Activated CD4-positive, alpha-beta T cell treated with anti-CD3 and anti-CD28 coated beads, Interleukin-10, Interleukin-2, amounts not matched to agents 100 ng/mL and 50 ng/mL, durations not matched to agents 16 hours and 8 hours (primary cell): ENCODE measurements around the gene TMPRSS11B.
"Not testable (repeated sequence)": the region's sequence is repeated elsewhere in the genome, so short reads cannot be mapped to it uniquely, and the experiment has no call there.

Experiments
- DNase-seq: peaks from one replicate; pipeline ENCODE4 v3.0.0-alpha.2; 2020

TMPRSS11B gene, protein sequence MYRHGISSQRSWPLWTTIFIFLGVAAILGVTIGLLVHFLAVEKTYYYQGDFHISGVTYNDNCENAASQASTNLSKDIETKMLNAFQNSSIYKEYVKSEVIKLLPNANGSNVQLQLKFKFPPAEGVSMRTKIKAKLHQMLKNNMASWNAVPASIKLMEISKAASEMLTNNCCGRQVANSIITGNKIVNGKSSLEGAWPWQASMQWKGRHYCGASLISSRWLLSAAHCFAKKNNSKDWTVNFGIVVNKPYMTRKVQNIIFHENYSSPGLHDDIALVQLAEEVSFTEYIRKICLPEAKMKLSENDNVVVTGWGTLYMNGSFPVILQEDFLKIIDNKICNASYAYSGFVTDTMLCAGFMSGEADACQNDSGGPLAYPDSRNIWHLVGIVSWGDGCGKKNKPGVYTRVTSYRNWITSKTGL

DNA sequence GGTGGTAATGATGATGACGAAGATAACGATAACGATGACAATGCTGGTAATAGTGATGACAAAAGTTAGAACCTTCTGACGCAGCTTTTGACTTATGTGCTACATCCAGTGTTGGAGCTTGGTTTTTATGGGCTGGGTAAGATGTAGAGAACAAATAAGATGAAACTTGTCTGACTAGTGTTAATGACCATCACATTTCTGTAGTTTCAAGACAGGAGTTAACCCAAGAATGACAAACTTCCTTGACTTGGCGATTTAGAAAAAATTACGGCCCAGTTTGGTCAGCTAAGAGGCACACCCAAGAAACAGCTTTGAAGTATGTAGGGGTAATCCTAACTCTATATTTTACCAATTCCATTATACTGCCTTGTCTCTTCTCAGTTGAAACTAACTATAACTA, at the start of gene TMPRSS11B:
TMPRSS11B (minus strand) TSS at position 101 of the 400 bp plus-strand sequence. CDS start 136 bp downstream, outside the sequence.
- DNase-seq: no peak

DNA sequence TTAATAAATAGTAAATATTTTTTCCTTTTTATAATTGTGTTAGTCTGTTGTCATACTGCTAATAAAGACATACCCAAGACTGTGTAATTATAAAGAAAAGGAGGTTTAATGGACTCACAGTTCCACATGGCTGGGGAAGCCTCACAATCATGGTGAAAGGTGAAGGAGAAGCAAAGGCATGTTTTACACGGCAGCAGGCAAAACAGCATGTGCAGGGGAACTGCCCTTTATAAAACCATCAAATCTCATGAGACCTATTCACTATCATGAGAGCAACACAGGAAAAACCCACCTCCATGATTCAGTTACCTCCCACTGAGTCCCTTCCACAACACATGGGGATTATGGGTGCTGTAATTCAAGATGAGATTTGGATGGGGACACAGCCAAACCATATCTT, 45.8 kb upstream of the TMPRSS11B start:
- DNase-seq: no peak

DNA sequence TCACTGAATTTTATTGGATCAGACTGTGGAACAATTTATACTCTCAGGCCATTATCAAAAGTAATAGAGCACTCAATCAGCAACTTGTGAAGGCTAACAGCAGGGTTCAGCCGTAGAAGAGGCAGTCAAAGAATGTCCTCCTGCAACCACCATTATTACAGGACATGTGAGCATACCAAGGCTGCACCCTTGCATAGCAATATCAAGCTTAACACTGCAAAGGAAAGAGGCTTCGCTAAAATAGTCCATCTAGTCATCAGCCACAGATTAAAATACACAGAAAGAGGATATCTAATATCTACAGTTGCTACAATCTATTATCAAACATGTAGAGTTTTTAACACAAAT, 42.9 kb upstream of the TMPRSS11B start:
- no peak for DNase-seq

DNA sequence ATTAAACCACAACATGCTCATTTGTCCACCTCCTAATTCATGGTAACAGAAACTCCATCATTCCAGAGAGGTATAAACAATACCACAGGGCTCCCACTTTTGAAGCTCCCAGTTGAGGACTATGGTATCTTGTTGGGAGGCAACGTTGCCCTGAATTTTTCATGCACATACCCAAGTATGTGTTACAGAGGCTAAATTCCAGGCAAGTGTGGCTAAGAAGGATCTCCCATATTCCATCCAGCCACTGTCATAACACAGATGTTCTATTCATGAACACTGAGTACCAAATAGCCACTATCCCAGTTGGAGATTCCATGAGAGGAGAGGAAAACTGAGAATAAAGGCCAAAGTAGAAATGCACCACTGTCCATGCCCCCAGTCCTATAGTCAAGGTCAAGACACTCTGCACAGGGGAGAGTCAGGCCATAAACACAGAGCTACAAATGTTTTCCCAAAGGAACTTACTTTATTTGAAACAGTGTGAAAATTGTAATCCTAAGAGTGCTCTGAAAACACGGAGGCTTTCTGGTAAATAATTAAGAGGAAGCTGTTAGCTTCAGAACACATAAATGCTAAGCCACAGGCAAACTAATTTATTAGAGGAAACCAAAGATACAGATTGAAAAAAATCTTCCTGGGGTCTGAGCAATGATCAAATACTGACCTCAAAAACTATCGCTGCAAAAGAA, 42.4 kb upstream of the TMPRSS11B start:
- no peak for DNase-seq

DNA sequence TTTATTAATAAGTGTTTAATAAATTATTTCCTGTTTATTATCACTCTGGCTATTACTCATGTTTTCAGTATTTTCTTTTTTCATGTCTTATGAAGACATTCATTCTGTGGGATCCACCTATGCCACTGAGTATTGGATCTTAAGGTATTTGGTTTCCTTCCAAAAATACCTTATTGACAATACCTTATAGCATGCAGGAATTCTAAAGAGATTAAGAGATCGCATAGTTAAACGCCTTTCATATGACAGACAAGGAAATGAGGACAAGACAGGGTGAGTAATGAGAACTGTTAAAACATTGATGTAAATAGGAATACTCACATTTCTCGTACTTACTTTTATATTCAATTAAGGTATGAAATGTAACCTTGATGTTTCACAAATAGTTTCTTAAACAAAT, 38.2 kb upstream of the TMPRSS11B start:
- DNase-seq: no peak

DNA sequence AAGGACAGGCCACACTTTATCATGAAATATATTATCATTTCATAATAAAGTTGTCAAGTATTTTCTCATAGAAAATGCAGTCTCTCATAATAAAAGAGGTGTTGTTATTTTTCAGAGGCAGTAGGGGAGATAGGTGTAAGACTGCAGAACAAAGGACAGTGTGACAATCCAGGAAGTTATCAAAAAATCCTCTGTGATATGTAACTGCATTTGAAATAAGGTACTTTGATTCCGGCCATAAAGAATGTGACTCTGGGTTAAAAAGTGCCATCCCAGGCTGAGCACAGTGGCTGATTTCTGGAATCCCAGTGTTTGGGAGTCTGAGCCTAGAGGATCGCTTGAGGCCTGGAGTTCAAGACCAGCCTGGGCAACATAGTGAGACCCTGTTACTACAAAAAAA, 37.6 kb upstream of the TMPRSS11B start:
- DNase-seq: no peak

DNA sequence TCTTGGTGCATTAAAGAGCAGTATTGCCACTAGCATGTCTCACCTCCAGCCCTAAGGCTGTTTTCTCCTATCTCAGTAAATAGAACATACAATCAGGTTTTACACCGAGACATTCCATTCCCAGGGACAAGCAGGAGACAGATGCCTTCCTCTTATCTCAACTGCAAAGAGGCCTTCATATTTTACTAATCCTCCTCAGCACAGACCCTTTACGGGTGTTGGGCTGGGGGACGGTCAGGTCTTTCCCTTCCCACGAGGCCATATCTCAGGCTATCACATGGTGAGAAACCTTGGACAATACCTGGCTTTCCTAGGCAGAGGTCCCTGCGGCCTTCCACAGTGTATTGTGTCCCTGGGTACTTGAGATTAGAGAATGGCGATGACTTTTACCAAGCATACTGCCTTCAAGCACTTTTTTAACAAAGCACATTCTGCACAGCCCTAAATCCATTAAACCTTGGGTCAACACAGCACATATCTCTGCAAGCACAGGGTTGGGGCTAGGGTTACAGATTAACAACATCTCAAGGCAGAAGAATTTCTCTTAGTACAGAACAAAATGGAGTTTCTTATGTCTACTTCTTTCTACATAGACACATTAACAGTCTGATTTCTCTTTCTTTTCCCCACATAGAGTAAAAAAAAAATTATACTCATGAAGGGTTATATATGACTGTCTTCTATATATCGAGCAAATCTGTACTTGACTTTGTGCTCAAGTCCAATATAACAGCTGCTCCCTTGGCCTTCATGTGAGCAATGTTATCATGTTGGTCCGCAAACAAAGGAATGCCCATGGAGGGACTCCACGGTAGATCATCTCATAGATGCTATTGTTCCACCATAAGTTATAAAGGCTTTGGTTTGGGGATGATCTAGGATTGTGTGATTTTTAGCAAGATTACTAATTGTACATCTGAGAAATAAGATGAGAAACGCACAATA, 36.6 kb upstream of the TMPRSS11B start:
- DNase-seq: not testable (repeated sequence)

DNA sequence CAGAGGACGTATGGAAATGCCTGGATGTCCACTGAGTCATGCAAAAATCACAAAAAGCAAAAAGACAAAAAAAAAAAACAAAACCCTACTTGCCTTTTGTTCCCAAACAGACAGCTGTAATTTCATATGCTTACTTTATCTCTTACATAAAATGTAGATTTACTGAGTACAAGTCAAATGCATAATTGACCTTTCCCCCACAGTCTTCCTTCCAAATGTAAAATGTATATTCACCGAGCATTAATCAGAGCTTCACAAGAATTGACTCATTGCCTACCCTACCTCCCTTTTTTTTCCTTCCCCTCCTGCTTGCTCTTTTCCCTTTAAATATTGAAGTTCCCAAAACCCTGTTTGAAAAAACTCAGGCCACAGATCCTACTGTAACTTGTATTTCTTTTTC, 32.5 kb upstream of the TMPRSS11B start:
- no peak for DNase-seq

DNA sequence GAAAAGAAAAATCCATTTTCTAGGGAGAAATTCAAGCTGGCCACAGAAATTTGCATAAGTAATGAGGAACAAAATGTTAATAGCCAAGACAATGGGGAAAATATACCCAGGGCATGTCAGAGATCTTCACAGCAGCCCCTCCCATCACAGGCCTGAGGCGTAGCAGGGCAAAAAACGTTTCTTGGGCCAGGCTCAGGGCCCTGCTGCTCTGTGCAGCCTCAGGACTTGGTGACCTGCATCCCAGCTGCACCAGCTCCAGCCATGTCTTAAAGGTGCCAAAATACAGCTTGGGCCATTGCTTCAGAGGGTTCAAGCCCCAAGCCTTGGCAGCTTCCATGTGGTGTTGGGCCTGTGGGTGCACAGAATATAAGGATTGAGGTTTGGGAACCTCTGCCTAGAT, 32.1 kb upstream of the TMPRSS11B start:
- DNase-seq: no peak

DNA sequence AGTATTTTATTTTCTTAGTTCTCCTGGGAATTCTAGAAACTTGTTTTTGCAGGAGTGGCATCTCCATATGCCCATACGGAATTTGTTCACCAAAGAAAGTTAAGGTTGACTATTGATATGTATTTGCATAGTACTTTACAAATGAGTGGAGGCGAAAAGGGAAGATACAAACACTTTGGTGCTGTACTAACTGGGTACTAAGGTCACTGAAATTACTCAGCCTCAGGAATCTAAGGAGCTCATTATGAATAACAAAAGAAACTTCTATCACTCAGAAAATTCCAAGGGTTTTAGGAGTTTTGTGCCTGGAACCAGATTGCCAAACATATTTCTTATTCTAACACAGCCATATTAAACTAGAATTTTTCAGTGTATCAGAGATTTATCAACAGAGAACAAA, 27.4 kb upstream of the TMPRSS11B start:
- DNase-seq: no peak

DNA sequence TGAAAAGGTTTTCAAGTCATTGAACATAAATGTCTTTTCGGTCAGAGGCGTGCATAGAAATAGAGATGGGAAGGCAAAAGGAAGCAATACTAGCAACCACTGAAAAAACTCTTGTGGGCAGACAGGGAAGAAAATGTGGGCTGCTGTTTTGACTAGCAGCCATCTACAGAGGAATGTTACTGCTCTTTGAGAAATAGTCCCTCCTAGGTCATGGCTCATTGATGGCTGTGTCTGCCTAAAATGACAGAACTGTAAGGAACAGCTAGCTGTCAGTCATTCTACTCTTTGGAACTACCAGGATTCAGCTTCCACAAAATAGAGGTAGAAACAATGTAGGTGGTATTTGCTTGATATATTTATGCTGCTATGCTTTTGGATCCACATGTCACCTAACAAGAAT, 26.9 kb upstream of the TMPRSS11B start:
- DNase-seq: no peak

DNA sequence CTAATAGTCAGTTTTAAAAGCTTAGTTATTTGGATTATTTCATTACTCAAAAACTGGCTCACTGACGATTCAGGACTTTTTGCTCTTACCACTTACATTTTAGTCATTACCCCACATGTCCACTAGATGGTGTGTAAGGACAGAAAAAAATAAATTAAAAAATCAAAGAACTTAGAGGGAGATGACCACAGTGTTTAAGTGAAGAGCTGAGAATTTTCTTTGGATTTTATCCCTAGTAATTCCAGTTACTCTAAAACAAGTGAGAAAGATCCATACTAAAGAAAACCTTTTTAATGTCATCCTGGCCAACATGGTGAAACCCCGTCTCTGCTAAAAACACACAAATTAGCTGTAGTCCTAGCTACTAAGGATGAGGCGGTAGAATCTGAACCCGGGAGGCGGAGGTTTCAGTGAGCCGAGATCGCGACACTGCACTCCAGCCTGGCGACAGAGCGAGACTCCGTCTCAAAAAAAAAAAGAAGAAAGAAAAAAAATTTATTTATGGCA, 26.4 kb upstream of the TMPRSS11B start:
- DNase-seq: peak; percentile 38

DNA sequence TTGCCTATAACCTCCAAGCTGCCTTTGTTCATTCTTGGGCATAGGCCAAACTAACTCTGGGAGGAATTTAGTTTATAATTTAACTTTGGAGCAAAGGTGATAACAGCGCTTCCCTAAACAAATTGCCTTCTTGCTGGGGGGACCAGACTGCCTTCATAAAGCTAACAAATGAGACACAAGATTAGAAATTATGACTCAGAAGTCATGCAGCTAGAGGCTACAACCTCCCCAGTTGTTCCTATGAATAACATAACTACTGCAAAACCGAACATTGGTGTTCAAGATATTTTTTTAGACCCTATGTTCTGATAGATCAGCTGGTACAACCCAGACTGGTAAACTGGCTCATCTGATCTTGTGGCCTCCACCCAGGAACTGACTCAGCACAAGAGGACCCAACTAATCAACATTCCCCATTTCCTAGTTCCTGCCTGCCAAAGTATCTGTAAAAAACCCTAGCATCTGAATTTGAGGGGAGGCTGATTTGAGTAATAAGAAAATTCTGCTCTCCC, 22.0 kb upstream of the TMPRSS11B start:
- DNase-seq: no peak

DNA sequence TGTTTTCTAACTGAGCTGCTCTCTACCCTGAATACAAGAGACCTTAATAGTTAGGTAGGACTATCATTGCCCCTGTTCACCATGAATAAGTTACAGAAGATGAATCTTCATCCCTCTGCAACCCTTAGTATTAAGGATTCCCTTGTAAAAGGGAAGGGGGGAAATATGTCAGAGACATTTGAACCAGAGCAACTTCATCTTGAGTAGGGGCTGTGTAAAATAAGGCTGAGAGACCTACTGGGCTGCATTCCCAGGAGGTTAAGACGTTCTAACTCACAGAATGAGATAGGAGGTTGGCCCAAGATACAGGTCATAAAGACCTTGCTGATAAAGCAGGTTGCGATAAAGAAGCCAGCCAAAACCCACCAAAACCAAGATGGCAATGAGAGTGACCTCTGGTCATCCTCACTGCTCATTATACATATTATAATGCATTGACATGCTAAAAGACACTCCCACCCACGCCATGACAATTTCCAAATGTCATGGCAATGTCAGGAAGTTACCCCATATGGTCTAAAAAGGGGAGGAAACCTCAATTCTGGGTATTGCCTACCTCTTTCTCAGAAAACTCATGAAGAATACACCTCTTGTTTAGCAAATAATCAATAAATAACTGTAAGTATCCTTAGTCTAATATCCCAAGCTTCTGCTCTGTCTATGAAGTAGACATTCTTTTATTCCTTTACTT, 19.5 kb upstream of the TMPRSS11B start:
- DNase-seq: no peak

DNA sequence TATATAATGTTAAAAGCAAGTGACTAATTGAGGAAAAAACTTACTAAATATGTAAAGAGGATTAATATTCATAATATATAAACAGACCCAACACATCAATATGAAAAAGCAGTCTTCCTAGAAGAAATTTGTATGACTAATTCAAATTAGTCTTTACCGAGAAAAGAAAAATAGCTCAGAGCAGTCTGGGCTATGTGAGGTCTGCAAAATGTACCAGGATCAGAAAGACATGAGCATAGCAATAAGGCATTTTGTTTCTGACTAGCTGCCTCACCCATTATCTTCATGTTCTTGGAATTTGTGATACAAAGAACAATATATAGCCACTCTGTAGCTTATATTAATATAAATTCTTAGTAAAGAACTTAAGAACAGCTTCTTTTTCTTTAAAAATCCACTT, 13.7 kb upstream of the TMPRSS11B start:
- DNase-seq: no peak

DNA sequence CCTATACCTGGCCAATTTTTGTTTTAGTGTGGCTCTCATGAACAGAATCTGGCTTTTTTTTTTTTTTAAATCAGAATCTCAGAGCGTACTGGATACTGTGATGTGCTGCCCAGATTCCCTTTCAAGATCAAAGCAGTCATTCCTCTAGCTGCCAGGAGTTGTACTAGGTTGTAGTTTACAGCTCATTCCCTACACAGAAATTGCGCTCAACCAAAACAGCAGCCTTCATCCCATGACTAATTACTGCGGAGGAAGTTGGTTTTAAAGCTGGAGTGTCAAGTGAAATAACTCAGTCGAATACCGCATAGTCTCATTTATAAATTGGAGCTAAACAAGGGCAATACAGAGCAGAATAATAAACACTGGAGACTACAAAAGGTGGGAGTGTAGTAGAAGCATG, 12.2 kb upstream of the TMPRSS11B start:
- DNase-seq: no peak

DNA sequence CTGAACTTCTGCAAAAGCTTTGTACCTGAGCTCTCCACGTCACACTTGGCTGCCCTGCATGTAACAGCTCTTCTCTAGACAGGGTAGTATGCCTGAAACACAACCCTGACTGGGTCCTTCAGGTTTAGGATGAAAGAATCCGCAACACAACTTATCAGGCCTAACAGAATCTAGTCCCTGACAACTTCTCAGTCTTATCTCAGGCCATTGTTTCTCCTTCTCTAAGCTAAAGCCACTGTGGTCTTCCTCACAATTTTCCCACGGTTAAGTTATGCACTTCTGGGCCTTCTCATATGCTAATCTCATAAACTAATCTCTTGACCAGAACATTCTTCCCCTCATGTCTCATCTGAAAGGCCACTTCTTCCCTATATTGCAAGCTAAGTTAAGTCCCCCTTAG, 10.8 kb upstream of the TMPRSS11B start:
- DNase-seq: no peak

DNA sequence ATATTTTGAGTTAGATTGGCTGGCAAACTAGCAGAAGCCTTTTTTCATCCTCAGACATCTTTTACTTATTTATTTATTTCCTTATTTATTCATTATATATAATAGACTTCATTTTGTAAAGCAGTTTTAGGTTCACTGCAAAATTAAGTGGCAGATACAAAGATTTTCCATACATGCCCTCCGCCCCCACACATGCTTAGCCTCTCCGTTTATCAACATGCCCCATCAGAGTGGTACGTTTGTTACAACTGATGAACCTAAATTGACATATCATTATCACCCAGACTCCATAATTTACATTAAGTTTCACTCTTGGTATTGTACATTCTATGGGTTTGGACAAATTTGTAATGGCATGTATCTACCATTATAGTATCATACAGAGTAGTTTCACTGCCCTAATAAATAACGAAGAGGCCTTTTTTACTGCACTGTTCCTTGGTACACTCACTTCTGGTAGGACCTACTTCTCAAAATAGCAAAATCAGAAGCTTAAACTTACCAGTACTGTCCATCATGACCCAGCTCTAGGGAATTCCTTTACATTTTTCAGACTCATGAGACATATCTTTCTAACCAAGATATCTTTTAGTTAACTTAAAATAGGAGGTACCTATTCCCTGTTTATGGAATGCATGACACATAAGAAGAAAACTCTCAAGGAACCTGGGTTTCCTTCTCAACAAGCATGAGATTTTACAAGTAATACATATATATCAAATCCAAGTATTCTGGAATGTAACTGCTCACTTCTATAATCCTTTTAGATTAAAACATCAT, 4.8 kb upstream of the TMPRSS11B start:
- DNase-seq: no peak

DNA sequence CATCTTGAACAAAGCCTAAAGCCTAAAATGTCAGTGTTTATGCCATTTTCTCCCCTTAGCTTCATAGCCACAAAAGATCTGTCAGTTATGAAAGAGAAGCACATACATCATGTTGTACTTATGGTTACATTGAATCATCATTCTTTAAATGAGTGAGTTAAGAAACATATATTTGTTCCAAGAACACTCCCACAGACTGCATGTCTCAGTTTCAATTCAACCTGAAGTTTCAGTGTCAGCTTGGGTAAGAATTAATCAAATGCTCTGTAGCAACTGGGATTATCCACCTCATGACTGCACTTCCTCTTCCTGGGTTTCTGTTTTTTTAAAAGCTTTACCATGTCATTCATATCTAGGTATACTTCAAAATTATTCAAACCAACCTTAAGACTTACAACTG, 3.9 kb upstream of the TMPRSS11B start:
- DNase-seq: peak; percentile 68

DNA sequence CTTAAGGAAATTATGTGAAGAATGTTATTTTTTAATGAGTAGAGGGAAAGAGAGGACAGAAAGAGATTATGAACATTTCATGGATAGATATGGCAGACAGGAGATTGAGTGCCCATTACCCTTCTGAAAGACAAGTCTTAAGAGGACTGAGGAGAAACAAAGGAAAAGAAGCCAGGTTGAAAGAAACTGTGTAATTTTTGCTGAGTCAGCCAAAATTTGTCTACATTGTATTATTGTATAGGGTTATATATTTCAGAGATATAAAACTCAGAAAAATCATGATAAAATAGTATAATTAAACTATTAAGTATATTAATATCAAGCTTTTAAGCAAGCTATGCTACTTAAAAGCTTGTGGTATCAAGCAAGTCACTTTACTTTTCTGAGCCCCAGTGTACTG, 4.9 kb downstream of the TMPRSS11B start:
- no peak for DNase-seq

DNA sequence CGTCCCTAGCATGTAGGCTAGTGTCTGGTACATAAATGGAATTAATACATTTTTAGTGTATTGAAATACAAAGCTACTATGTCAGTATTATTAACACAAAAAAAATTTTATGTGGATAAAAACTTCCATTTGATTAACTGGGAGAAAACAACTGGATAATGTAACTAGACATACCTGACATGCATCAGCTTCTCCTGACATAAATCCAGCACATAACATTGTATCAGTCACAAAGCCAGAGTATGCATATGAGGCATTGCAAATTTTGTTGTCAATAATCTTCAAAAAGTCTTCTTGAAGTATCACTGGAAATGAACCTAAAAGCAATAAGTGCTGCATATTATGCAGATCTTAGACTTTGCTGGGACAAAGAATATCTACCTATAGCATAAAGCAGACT, 16.9 kb downstream of the TMPRSS11B start:
- DNase-seq: no peak

DNA sequence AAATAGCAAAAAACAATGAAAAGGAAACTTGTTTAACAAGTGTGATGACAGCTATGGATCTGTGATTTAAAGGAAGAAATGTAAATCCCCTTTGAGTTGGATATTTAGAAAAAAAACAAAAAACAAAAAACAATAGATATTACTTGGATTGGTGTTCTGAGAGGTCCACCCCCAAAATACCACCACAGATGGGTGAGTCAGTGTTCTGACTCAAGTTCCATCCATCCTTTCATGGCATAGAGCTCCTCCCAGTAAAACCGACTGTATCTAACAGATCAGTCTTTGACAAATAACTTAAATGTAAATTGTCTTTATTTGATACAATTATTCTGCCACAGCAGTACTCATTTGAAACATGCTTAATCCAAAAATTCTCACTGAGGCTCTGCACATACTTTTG, 27.4 kb downstream of the TMPRSS11B start:
- DNase-seq: no peak
